Activated naive CD4-positive, alpha-beta T cell treated with anti-CD3 and anti-CD28 coated beads, Interleukin-2, amount 10 ng/mL, durations not matched to agents 7 days and 5 days (primary cell): ENCODE results near the gene TANC1.
A peak's percentile ranks its signal among the peaks of the same experiment; 100 is the strongest.

Source experiments
- CTCF ChIA-PET: fragments of 350-600 bp; sonication (Branson Sonifier 250); formaldehyde crosslinking; loops from one replicate; lab custom pipeline; 2021; ENCODE audit warnings: antibody characterized with exemption; lab: Charles Lee
- DNase-seq: peaks from one replicate; pipeline ENCODE4 v3.0.0-alpha.2; 2020
- H3K27ac Mint-ChIP-seq: one replicate; pipeline ENCODE4 v1.8.0; 2021; ENCODE audit warnings: mild to moderate bottlenecking, moderate library complexity, mixed read lengths
- H3K27me3 Mint-ChIP-seq: one replicate; pipeline ENCODE4 v1.8.0; 2021; ENCODE audit warnings: mild to moderate bottlenecking, mixed read lengths
- H3K36me3 Mint-ChIP-seq: one replicate; pipeline ENCODE4 v1.8.0; 2021; ENCODE audit warnings: mixed read lengths
- H3K4me1 Mint-ChIP-seq: one replicate; pipeline ENCODE4 v1.8.0; 2021; ENCODE audit warnings: mixed read lengths
- H3K4me3 Mint-ChIP-seq: one replicate; pipeline ENCODE4 v1.8.0; 2021; ENCODE audit warnings: mild to moderate bottlenecking, moderate library complexity, mixed read lengths
- H3K9me3 Mint-ChIP-seq: one replicate; pipeline ENCODE4 v1.8.0; 2021; ENCODE audit warnings: mixed read lengths

Gene TANC1

GRCh38 chr2:159146996-159147666 lies 178.7 kb downstream of the TANC1 start:
- Mint-ChIP-seq H3K4me3 (no peak overlapping the region), H3K27me3 (peaks cover 6% of the 10 kb centered on the region), H3K36me3 (no peaks in the 10 kb centered on the region), H3K27ac (no peak overlapping the region), H3K9me3 (no peaks in the 10 kb centered on the region), H3K4me1 (peaks cover 21% of the 10 kb centered on the region)
- DNase-seq, result peak; percentile 23
- CTCF ChIA-PET, result interaction anchor here (1.2 kb wide), 1 partner anchor 28 kb away, joined by 3 read pairs; no protein-coding TSS in a partner anchor

DNA sequence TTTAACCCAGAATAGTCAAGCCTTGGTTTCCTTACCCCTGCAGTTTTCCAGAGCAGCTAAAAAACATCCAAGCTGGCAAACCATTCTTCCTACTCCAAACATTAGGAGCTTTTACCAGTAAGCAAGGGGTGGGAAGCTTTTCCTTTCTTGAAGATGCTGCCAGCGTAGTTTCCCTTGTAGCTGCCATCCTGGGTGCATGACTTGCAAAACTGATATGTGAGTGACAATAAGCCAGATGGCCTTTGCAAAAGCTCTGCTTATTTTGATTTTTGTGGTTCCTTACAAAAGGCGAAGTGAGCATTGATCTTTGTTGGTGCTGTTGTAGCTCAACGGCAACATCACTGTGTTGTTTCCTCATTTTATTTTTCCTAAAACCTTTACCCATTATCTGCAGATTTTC lies 179.2 kb downstream of the TANC1 start:
- peaks cover 6% of the 10 kb centered on the region for H3K27me3 Mint-ChIP-seq
- H3K36me3 Mint-ChIP-seq, result no peaks in the 10 kb centered on the region
- DNase-seq, result no peak
- H3K4me3 Mint-ChIP-seq, result no peak overlapping the region
- H3K27ac Mint-ChIP-seq, result no peak overlapping the region
- CTCF ChIA-PET, result interaction anchor here (1.5 to 2.9 kb wide), 2 partner anchors 8 to 29 kb away, joined by 3 to 9 read pairs; no protein-coding TSS in a partner anchor
- H3K4me1 Mint-ChIP-seq, result peaks cover 23% of the 10 kb centered on the region
- no peaks in the 10 kb centered on the region for H3K9me3 Mint-ChIP-seq

GRCh38 chr2:159148901-159149300 lies 180.5 kb downstream of the TANC1 start:
- Mint-ChIP-seq H3K9me3 (no peaks in the 10 kb centered on the region), H3K4me1 (peaks cover 35% of the 10 kb centered on the region)
- CTCF ChIA-PET, result interaction anchor here (1.5 to 2.9 kb wide), 2 partner anchors 10 to 30 kb away, joined by 3 to 9 read pairs; no protein-coding TSS in a partner anchor

DNA sequence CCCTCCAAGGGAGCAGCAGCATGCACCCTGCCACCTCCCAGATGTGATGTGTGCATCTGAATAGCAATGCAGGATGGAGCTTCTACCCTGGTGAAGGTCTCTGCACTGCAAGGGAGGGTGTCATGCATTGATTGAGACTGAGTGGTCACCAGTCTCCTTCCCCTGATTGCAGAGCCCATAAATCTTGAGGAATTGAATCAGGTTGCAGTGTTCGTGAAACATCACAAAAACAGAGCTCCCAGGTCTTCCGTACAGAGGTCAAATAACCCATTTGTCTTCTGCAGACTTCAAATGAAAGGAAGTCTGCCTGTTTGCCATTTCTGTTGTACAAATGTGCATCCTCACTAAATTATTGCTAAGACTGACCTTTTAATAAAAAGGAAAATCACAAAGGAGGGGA lies 181.3 kb downstream of the TANC1 start:
- no peak for DNase-seq
- peaks cover 40% of the 10 kb centered on the region for H3K4me1 Mint-ChIP-seq
- CTCF ChIA-PET, result interaction anchor here (0.6 to 2.9 kb wide), 4 partner anchors 13 to 1249 kb away, joined by 3 to 9 read pairs (median 4); no protein-coding TSS in a partner anchor
- H3K9me3 Mint-ChIP-seq, result no peaks in the 10 kb centered on the region
- no peak overlapping the region for H3K27ac Mint-ChIP-seq
- peaks cover 3% of the 10 kb centered on the region for H3K27me3 Mint-ChIP-seq
- no peaks in the 10 kb centered on the region for H3K36me3 Mint-ChIP-seq
- H3K4me3 Mint-ChIP-seq, result no peak overlapping the region

More at GRCh38 chr2:159148901-159149300, 180.5 kb downstream of the TANC1 start:
- H3K36me3 Mint-ChIP-seq, result no peaks in the 10 kb centered on the region
- H3K27me3 Mint-ChIP-seq, result peaks cover 4% of the 10 kb centered on the region
- H3K27ac Mint-ChIP-seq, result no peak overlapping the region
- no peak overlapping the region for H3K4me3 Mint-ChIP-seq
- DNase-seq, result no peak

- peaks cover 40% of the 10 kb centered on the region for H3K4me1 Mint-ChIP-seq
- CTCF ChIA-PET, result interaction anchor here (0.6 to 2.9 kb wide), 5 partner anchors 9 to 1249 kb away, joined by 3 to 9 read pairs (median 4); no protein-coding TSS in a partner anchor
- peaks cover 1% of the 10 kb centered on the region for H3K27me3 Mint-ChIP-seq
- H3K4me3 Mint-ChIP-seq, result no peak overlapping the region
- no peak overlapping the region for H3K27ac Mint-ChIP-seq
- H3K9me3 Mint-ChIP-seq, result no peaks in the 10 kb centered on the region
- H3K36me3 Mint-ChIP-seq, result no peaks in the 10 kb centered on the region
- peak; percentile 25 for DNase-seq
These were observed 181.9 kb downstream of the TANC1 start for GRCh38 chr2:159150280-159150746.

DNA sequence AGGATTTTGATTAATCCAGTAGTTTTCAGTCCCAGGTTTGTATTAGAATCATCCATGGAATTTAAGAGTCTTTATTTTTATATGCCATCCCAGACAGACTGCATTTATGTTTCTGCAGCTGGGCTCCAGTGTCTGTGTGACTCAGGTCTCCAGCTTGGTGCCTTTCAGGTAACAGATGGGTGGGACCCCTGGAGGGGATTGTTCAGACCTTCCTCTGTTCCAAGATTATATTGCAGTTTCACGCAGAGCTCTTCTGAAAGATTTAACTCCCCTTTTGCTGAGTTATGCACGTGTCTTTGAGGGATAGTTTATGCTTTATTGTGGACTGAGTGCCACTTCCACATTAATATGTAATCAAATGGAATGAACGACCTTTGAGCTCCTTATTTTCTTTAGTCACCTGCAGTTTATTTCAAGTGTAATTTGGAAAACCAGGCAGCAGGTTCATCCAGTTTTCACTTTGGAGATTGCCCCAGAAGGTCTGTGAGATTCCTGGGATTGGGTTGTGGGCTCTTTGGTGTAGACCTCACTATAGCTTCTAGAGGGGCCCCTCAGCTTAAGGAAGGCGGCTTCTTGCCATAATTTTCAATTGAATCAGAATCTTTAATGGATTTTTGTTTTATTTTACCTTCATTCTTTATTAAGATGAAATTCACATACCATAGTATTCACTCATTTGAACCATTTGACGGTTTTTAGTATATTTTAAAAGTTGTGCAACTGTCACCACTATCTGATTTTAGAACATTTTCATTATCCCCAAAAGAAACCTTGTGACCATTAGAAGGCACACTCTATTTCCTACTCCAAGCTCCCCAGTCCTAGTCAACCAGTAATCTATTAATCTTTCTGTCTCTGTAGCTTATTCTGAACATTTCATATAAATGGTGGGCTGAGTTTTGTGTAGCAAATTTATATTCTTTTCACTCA lies 183.0 kb downstream of the TANC1 start:
- CTCF ChIA-PET, result interaction anchor here (0.6 to 1.1 kb wide), 2 partner anchors 8 to 33 kb away, joined by 3 to 4 read pairs; no protein-coding TSS in a partner anchor
- no peak overlapping the region for H3K27ac Mint-ChIP-seq
- DNase-seq, result no peak
- peaks cover 40% of the 10 kb centered on the region for H3K4me1 Mint-ChIP-seq
- no peaks in the 10 kb centered on the region for H3K27me3 Mint-ChIP-seq
- H3K9me3 Mint-ChIP-seq, result no peaks in the 10 kb centered on the region
- no peak overlapping the region for H3K4me3 Mint-ChIP-seq
- H3K36me3 Mint-ChIP-seq, result no peaks in the 10 kb centered on the region

DNA sequence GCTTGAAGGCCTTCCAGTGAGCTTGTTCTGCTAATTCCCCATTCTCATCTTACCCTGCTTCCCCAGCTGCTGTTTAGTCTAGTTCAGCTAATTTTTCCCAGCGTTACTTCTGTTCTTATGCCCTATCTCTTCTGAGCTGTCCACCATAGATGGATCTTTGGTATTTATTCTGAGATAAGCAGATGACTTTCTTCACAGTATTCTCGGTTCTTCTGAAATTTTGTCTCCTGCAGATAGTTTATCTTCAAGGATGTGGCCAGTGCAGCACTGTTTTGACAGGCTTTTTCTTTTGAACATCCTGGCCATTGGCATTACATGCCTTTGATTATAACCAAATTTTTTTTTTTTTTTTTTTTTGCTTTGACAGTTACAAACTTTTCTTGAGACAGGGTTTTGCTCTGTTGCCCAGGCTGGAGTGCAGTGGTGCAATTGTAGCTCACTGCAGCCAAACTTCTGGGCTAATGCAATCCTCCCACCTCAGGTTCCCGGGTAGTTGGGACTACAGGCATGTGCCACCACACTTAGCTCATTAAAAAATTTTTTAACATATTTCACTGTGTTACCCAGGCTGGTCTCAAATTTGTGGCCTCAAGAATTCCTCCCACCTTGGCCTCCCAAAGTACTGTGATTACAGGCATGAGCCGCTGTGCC lies 183.8 kb downstream of the TANC1 start:
- DNase-seq, result no peak
- Mint-ChIP-seq H3K4me1 (peaks cover 38% of the 10 kb centered on the region), H3K4me3 (no peak overlapping the region), H3K27me3 (no peaks in the 10 kb centered on the region), H3K36me3 (no peaks in the 10 kb centered on the region), H3K9me3 (no peaks in the 10 kb centered on the region), H3K27ac (no peak overlapping the region)
- CTCF ChIA-PET, result interaction anchor here (1.1 kb wide), 1 partner anchor 22 kb away, joined by 3 read pairs; no protein-coding TSS in a partner anchor

DNA sequence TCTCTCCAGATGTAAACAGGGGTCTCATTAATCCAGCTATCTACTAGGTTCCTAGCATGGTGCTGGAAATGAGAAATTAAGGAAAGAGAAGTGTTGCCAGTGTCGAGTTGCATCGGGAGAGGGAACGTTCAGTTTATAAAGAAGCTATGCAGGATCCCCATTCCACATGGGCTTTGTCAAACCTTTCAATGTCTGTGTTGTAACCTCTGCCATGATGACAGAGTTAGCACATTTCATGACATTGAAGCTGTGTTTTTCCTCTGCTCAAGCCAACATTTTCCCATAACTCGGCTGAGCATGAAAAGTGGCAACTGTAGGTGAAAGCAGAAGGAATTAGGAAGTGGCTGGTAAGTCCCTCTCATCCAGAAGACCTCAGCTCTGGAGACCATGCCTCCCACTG lies 184.6 kb downstream of the TANC1 start:
- CTCF ChIA-PET, result interaction anchor here (1.1 kb wide), 1 partner anchor 23 kb away, joined by 3 read pairs; no protein-coding TSS in a partner anchor
- DNase-seq, result no peak
- Mint-ChIP-seq H3K27me3 (no peaks in the 10 kb centered on the region), H3K4me1 (peaks cover 35% of the 10 kb centered on the region), H3K9me3 (no peaks in the 10 kb centered on the region), H3K27ac (no peak overlapping the region), H3K36me3 (no peaks in the 10 kb centered on the region), H3K4me3 (no peak overlapping the region)

DNA sequence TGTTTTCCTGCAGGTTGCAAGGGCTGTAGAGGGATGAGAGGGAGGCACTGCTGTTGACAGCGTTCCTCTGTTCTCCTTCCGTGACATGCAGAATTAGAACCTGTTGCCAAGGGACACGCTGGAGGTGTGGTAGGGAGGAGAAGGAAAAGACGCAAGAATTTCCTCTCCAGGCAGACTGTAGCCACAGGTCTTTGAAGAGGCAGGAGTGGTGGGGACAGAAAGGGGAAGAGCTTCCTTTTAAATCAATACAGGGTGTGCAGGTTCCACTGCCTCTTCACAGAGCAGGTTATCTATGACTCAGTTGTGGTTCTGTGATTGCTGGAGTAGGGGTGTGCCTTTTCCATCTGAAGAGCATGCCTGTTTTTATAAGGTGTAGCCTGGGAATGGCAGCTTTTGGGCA lies 185.0 kb downstream of the TANC1 start:
- Mint-ChIP-seq H3K27me3 (no peaks in the 10 kb centered on the region), H3K36me3 (no peaks in the 10 kb centered on the region), H3K4me3 (no peak overlapping the region), H3K9me3 (no peaks in the 10 kb centered on the region), H3K4me1 (peaks cover 35% of the 10 kb centered on the region), H3K27ac (peak overlapping the region; percentile 67)
- no peak for DNase-seq
- CTCF ChIA-PET, result interaction anchor here (0.6 to 1.1 kb wide), 3 partner anchors 24 to 786 kb away, joined by 3 read pairs; no protein-coding TSS in a partner anchor

DNA sequence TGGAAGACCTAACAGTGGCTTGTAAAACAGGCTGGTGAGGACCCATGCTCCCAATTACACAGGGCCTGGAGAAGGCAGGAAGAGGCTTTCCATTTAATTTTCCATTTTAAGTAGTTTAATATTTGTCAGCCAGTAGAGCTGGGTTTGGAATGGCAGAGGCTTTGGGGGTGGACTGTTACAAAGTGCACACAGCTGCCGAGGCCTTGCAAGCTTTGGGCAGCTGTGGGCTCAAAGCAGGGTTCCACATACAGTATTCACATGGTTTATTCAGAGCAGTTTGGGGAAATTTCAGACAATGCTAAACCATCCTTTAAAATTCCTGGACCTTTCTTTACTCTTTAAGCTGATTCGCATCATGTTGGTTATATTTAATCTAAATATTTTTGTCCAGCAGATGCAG lies 185.5 kb downstream of the TANC1 start:
- Mint-ChIP-seq H3K27ac (no peak overlapping the region), H3K27me3 (no peaks in the 10 kb centered on the region), H3K9me3 (no peaks in the 10 kb centered on the region), H3K4me1 (peaks cover 35% of the 10 kb centered on the region), H3K4me3 (no peak overlapping the region), H3K36me3 (no peaks in the 10 kb centered on the region)
- CTCF ChIA-PET, result interaction anchor here (0.6 kb wide), 2 partner anchors 134 to 785 kb away, joined by 3 read pairs; no protein-coding TSS in a partner anchor
- no peak for DNase-seq

DNA sequence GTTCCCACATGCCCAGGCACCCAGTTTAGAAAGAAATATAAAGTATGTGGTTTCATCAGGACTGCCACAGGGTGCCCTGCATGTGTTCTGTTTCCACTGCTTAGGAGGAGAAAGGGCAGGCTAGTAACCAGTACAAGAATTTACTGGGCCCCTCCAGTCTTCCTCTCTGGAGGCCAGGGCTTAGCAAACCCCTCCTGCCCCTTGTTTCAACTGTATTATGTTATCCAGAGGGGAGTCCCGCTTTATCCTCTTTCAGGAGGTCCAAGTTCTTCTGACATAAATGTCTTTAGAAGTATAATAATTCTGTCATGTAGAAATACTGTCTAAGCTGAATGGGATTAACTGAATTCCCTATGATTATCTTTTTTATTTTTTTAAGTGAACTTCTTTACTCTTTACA lies 185.9 kb downstream of the TANC1 start:
- Mint-ChIP-seq H3K4me3 (no peak overlapping the region), H3K4me1 (peaks cover 35% of the 10 kb centered on the region), H3K27me3 (no peaks in the 10 kb centered on the region), H3K27ac (no peak overlapping the region), H3K36me3 (no peaks in the 10 kb centered on the region), H3K9me3 (no peaks in the 10 kb centered on the region)
- CTCF ChIA-PET, result interaction anchor here (0.6 to 1.3 kb wide), 2 partner anchors 12 to 134 kb away, joined by 3 read pairs; no protein-coding TSS in a partner anchor
- no peak for DNase-seq

GRCh38 chr2:159155320-159155719 lies 186.9 kb downstream of the TANC1 start:
- no peaks in the 10 kb centered on the region for H3K36me3 Mint-ChIP-seq
- peaks cover 35% of the 10 kb centered on the region for H3K4me1 Mint-ChIP-seq
- H3K27ac Mint-ChIP-seq, result no peak overlapping the region
- H3K27me3 Mint-ChIP-seq, result no peaks in the 10 kb centered on the region
- no peak for DNase-seq
- H3K4me3 Mint-ChIP-seq, result no peak overlapping the region
- H3K9me3 Mint-ChIP-seq, result no peaks in the 10 kb centered on the region
- CTCF ChIA-PET, result interaction anchor here (1.3 kb wide), 1 partner anchor 13 kb away, joined by 3 read pairs; no protein-coding TSS in a partner anchor

DNA sequence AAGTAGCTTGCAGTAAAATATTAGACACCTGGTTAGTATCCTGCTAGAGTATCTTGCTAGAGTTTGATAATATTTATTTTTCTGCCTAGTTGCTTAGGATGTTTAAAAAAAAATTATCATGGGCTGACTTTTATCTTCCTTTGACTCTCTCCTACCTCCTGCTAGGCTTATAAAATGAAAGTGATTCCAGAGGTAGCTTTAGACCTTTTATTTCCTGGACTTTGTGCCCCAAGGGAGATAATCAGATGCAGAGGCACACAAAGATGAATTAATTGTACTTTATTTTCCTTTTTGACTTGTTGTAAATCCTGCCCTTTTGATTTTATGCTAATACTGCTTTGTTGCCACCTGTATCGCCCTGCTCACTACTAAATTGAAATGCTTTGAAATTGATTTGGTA lies 187.4 kb downstream of the TANC1 start:
- Mint-ChIP-seq H3K4me1 (peaks cover 39% of the 10 kb centered on the region), H3K27ac (no peak overlapping the region), H3K36me3 (no peaks in the 10 kb centered on the region), H3K27me3 (no peaks in the 10 kb centered on the region), H3K4me3 (no peak overlapping the region), H3K9me3 (no peaks in the 10 kb centered on the region)
- CTCF ChIA-PET, result interaction anchor here (1.3 kb wide), 1 partner anchor 14 kb away, joined by 3 read pairs; no protein-coding TSS in a partner anchor
- DNase-seq, result no peak
